Iris pigment epithelial cell (primary cell): ENCODE data around the gene TMEM120A.
A peak's percentile ranks its signal among the peaks of the same experiment; 100 is the strongest.
"Not testable (repeated sequence)": the region's sequence is repeated elsewhere in the genome, so short reads cannot be mapped to it uniquely, and the experiment has no call there.

Experiments
- DNase-seq: peaks from one replicate; pipeline ENCODE4 v3.0.0-alpha.2; 2011; ENCODE audit warnings: low read depth

Gene TMEM120A

GRCh38 chr7:75994388-75995051, at the start of gene TMEM120A:
TMEM120A (minus strand) TSS chr7:75994595; CDS start chr7:75994570, 25 bp downstream.
- peak; percentile 95 for DNase-seq

GRCh38 chr7:76040126-76040525, 45.7 kb upstream of the TMEM120A start:
- DNase-seq = no peak

GRCh38 chr7:76037310-76037709, 42.9 kb upstream of the TMEM120A start:
- DNase-seq = peak; percentile 89

GRCh38 chr7:76031964-76032363, 37.6 kb upstream of the TMEM120A start:
- no peak for DNase-seq

GRCh38 chr7:76029682-76030081, 35.3 kb upstream of the TMEM120A start:
- not testable (repeated sequence) for DNase-seq

GRCh38 chr7:76023002-76023401, 28.6 kb upstream of the TMEM120A start:
- DNase-seq = no peak

GRCh38 chr7:76022026-76022780, 27.8 kb upstream of the TMEM120A start:
- no peak for DNase-seq

- peak; percentile 47 for DNase-seq
Measured at GRCh38 chr7:76020031-76020714, 25.8 kb upstream of the TMEM120A start.

GRCh38 chr7:76018520-76018919, 24.1 kb upstream of the TMEM120A start:
- not testable (repeated sequence) for DNase-seq

- peak; percentile 47 for DNase-seq
Measured at GRCh38 chr7:76016191-76016947, 22.0 kb upstream of the TMEM120A start.

GRCh38 chr7:76011442-76011861, 17.1 kb upstream of the TMEM120A start:
- DNase-seq = peak; percentile 88

- no peak for DNase-seq
Measured at GRCh38 chr7:76009672-76010600, 15.5 kb upstream of the TMEM120A start.

- no peak for DNase-seq
Measured at GRCh38 chr7:76008156-76008687, 13.8 kb upstream of the TMEM120A start.

- not testable (repeated sequence) for DNase-seq
Measured at GRCh38 chr7:76005004-76005403, 10.6 kb upstream of the TMEM120A start.

GRCh38 chr7:76003351-76003750, 9.0 kb upstream of the TMEM120A start:
- no peak for DNase-seq

GRCh38 chr7:76002822-76003221, 8.4 kb upstream of the TMEM120A start:
- DNase-seq = no peak

- no peak for DNase-seq
Measured at GRCh38 chr7:76002139-76002538, 7.7 kb upstream of the TMEM120A start.

GRCh38 chr7:76000566-76000965, 6.2 kb upstream of the TMEM120A start:
- DNase-seq = no peak

GRCh38 chr7:75998038-75998437, 3.6 kb upstream of the TMEM120A start:
- DNase-seq = no peak

- DNase-seq = no peak
Measured at GRCh38 chr7:75996476-75996875, 2.1 kb upstream of the TMEM120A start.

GRCh38 chr7:75995996-75996395, 1.6 kb upstream of the TMEM120A start:
- no peak for DNase-seq
